Brain microvascular endothelial cell (primary cell): Measurements from ENCODE around the gene TPD52L1.
"Not testable (repeated sequence)": the region's sequence is repeated elsewhere in the genome, so short reads cannot be mapped to it uniquely, and the experiment has no call there.

ENCODE experiments used
- DNase-seq: peaks from one replicate; pipeline ENCODE4 v3.0.0-alpha.2; 2020
- H3K27ac ChIP-seq: fragments of 250-450 bp; sonication (Bioruptor Pico); 2 replicates; pipeline ENCODE4 v1.5.1; 2020; ENCODE audit warnings: mild to moderate bottlenecking, moderate library complexity
- H3K27me3 ChIP-seq: fragments of 250-450 bp; sonication (Bioruptor Pico); replicated peaks from 2 replicates; pipeline ENCODE4 v1.5.1; 2020; ENCODE audit warnings: mild to moderate bottlenecking
- H3K36me3 ChIP-seq: fragments of 250-450 bp; sonication (Bioruptor Pico); replicated peaks from 2 replicates; pipeline ENCODE4 v1.5.1; 2020; ENCODE audit warnings: mild to moderate bottlenecking
- H3K4me3 ChIP-seq: 2 replicates; pipeline ENCODE4 v1.5.1; 2011; ENCODE audit warnings: low read depth, mild to moderate bottlenecking, control low read depth, low read length, moderate library complexity
- in situ Hi-C: cut with HindIII; loops from 2 replicates; pipeline ENCODE4 v1.10.0; 2017; ENCODE audit warnings: low sequenced_read_pairs, low pct_ligation_motif_present
- TF ChIP-seq, protein P1 (sequence below): IDR thresholded peaks from 2 replicates; pipeline ENCODE4 v1.5.1; 2011; ENCODE audit warnings: low read depth, mild to moderate bottlenecking, moderate library complexity, low read length, control low read depth, inconsistent platforms; ENCODE audit errors: missing control alignments

TPD52L1 gene

DNA sequence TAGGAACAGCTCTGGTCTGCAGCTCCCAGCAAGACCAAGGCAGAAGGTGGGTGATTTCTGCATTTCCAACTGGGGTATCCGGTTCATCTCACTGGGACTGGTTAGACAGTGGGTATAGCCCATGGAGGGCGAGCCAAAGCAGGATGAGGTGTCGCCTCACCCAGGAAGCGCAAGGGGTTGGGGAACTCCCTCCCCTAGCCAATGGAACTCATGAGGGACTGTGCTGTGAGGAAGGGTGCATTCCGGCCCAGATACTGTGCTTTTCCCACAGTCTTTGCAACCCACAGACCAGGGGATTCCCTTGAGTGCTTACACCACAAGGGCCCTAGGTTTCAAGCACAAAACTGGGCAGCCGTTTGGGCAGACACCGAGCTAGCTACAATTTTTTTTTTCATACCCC is 126.4 kb downstream of the TPD52L1 start:
- no peaks in the 10 kb centered on the region for H3K27me3 ChIP-seq
- no peak overlapping the region for H3K27ac ChIP-seq
- H3K4me3 ChIP-seq: no peak overlapping the region
- DNase-seq: no peak
- peaks cover 14% of the 10 kb centered on the region for H3K36me3 ChIP-seq
- in situ Hi-C loops: no loop called here
- TF ChIP-seq, protein P1, sequence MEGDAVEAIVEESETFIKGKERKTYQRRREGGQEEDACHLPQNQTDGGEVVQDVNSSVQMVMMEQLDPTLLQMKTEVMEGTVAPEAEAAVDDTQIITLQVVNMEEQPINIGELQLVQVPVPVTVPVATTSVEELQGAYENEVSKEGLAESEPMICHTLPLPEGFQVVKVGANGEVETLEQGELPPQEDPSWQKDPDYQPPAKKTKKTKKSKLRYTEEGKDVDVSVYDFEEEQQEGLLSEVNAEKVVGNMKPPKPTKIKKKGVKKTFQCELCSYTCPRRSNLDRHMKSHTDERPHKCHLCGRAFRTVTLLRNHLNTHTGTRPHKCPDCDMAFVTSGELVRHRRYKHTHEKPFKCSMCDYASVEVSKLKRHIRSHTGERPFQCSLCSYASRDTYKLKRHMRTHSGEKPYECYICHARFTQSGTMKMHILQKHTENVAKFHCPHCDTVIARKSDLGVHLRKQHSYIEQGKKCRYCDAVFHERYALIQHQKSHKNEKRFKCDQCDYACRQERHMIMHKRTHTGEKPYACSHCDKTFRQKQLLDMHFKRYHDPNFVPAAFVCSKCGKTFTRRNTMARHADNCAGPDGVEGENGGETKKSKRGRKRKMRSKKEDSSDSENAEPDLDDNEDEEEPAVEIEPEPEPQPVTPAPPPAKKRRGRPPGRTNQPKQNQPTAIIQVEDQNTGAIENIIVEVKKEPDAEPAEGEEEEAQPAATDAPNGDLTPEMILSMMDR: no peak

- H3K27ac ChIP-seq, DNase-seq, in situ Hi-C loops, H3K27me3 ChIP-seq, H3K4me3 ChIP-seq: not testable (repeated sequence)
- H3K36me3 ChIP-seq: peaks cover 14% of the 10 kb centered on the region
Measured at GRCh38 chr6:125280370-125281035, 126.9 kb downstream of the TPD52L1 start.

- H3K36me3 ChIP-seq, in situ Hi-C loops: not testable (repeated sequence)
Measured at GRCh38 chr6:125282470-125282869, 128.9 kb downstream of the TPD52L1 start.

GRCh38 chr6:125285353-125285752 is 131.8 kb downstream of the TPD52L1 start:
- in situ Hi-C loops: no loop called here
- TF ChIP-seq, protein P1: no peak
- no peaks in the 10 kb centered on the region for H3K27me3 ChIP-seq
- DNase-seq: no peak
- peaks cover 10% of the 10 kb centered on the region for H3K36me3 ChIP-seq
- H3K27ac ChIP-seq: no peak overlapping the region
- H3K4me3 ChIP-seq: no peak overlapping the region

More at GRCh38 chr6:125282470-125282869, 128.9 kb downstream of the TPD52L1 start:
- H3K4me3 ChIP-seq, H3K27me3 ChIP-seq, DNase-seq, H3K27ac ChIP-seq: not testable (repeated sequence)

DNA sequence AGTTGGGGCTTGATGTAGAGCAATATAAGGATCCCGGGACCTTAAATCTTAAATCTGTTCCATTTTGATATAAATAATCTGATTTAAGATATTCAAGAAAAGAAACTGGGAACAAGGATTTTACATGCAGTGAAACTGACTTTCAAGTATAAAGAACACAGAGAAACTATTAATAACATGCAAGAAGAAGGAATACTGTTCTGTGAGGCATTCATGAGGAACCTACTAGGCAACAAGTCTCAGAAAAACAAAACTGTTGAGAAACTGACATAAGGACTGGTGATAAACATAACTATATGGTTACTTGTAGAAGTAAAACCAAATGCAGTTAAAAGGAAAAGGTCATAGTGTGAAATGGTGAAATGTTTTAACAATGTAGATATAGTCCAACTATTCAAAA is 132.4 kb downstream of the TPD52L1 start:
- no peak for DNase-seq
- in situ Hi-C loops: no loop called here
- H3K36me3 ChIP-seq: peaks cover 6% of the 10 kb centered on the region
- no peaks in the 10 kb centered on the region for H3K27me3 ChIP-seq
- TF ChIP-seq, protein P1: no peak
- no peak overlapping the region for H3K27ac ChIP-seq
- H3K4me3 ChIP-seq: no peak overlapping the region

GRCh38 chr6:125287718-125288117 is 134.1 kb downstream of the TPD52L1 start:
- DNase-seq: no peak
- in situ Hi-C loops: no loop called here
- no peak overlapping the region for H3K4me3 ChIP-seq
- H3K36me3 ChIP-seq: peaks cover 12% of the 10 kb centered on the region
- H3K27ac ChIP-seq: no peak overlapping the region
- no peaks in the 10 kb centered on the region for H3K27me3 ChIP-seq
- TF ChIP-seq, protein P1: no peak

DNA sequence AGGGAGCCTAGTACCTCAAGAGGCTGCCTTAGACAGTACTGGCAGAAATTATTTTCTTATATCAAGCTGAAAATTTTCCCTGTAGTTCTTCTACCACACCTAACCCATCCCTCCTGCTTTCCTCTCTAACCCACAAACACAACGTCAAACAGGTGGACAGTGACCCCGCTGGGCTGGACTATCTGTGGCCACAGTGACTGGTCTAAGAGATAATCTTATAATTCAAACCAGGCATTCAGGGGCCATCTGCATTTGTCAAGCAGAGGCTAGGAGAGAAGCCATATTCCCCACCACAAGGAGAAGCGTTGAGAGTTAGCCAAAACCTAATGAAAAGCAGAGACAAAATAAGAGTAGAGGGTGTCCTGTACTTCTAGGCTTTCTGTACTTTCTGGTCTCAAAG is 140.0 kb downstream of the TPD52L1 start:
- peaks cover 27% of the 10 kb centered on the region for H3K36me3 ChIP-seq

More for the DNA sequence above, 140.0 kb downstream of the TPD52L1 start:
- Histone ChIP-seq H3K27ac (no peak overlapping the region), H3K4me3 (no peak overlapping the region), H3K27me3 (no peaks in the 10 kb centered on the region)
- DNase-seq: no peak
- TF ChIP-seq, protein P1: no peak
- in situ Hi-C loops: no loop called here
